Body of pancreas (tissue), 4 donors: ENCODE results near the gene CRYBA2.

Source experiments
- POLR2A ChIP-seq, 3 donors: fragments of 450-650 bp; IDR thresholded peaks; one replicate each; pipeline ENCODE4 v1.6.1; 2016; ENCODE audit warnings: antibody characterized with exemption in 3 of 3, mild to moderate bottlenecking in 2 of 3
- TF ChIP-seq, protein P1 (sequence below), 7 experiments: fragments of 450-650 bp in 4 of 7; fragments of 200-600 bp in 3 of 7; sonication (generic) in 3 of 7; IDR thresholded peaks; one replicate each; pipeline ENCODE4 v1.5.1; 2016 to 2019; ENCODE audit warnings: antibody characterized with exemption in 7 of 7

DNA sequence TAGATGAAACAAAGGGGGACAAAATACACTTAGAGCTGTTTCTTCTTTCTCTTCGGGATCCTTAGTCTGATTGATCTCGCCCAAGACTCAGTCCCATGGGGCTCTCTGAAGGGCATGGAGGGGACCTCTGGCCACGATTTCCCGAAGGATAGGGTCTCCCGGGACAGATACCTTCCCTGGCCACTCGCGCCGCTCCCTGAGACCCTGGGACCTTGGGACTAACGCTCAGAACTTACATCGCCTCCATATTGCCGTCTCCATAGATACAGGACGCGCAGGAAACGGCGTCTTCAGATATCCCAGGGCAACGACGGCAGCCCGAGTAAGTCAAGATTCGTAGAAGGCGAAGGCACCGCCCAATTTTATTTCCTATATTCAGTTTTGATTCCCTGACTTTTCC is 48.0 kb upstream of the CRYBA2 start, which contains the start of gene CFAP65:
- TF ChIP-seq, protein P1, sequence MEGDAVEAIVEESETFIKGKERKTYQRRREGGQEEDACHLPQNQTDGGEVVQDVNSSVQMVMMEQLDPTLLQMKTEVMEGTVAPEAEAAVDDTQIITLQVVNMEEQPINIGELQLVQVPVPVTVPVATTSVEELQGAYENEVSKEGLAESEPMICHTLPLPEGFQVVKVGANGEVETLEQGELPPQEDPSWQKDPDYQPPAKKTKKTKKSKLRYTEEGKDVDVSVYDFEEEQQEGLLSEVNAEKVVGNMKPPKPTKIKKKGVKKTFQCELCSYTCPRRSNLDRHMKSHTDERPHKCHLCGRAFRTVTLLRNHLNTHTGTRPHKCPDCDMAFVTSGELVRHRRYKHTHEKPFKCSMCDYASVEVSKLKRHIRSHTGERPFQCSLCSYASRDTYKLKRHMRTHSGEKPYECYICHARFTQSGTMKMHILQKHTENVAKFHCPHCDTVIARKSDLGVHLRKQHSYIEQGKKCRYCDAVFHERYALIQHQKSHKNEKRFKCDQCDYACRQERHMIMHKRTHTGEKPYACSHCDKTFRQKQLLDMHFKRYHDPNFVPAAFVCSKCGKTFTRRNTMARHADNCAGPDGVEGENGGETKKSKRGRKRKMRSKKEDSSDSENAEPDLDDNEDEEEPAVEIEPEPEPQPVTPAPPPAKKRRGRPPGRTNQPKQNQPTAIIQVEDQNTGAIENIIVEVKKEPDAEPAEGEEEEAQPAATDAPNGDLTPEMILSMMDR (IDR thresholded peaks at IDR 0.05): no peak
- TF ChIP-seq POLR2A (IDR thresholded peaks at IDR 0.05): no peak
